HepG2 (cell line): ENCODE measurements around the gene CNPPD1. TPM values are rescaled to one million over a fixed set of nuclear protein-coding genes. Genes with fewer than 3 reads are reported as not detected.

Source experiments
- ATAC-seq: fragments of 200-7000 bp; cut with Tn5 transposase; 3 replicates; pipeline ENCODE4 v1.9.1; 2020; ENCODE audit warnings: mild to moderate bottlenecking, moderate library complexity
- BruUV-seq: library from RNA; stranded (reverse); fragments of 400-500 nt; replicated peaks from 2 replicates; lab custom pipeline; 2021; lab: Mats Ljungman, UMichigan
- CTCF ChIA-PET: fragments of 300-600 bp; formaldehyde crosslinking; extraction: SDS; loops from one replicate; lab custom pipeline; 2021; ENCODE audit warnings: low total read pairs, inconsistent platforms, low intra/inter-chr PET ratio; lab: Yijun Ruan, JAX
- POLR2A ChIA-PET: fragments of 350-600 bp; sonication (Branson Sonifier 250); formaldehyde crosslinking; loops from one replicate; lab custom pipeline; 2020; ENCODE audit warnings: antibody characterized with exemption, inconsistent platforms; lab: Yijun Ruan, JAX
- DNase-seq: peaks from one replicate; pipeline ENCODE4 v3.0.0-alpha.2; 2015; ENCODE audit warnings: low spot score
- FAIRE-seq: peaks from 3 replicates; lab custom pipeline; 2011; peaks lifted over from hg19 to GRCh38; lab: Jason Lieb, UNC
- H2AFZ ChIP-seq: one replicate; pipeline ENCODE4 v1.6.1; 2011; ENCODE audit warnings: low read length, inconsistent platforms
- H3K27ac ChIP-seq: fragments of 300-600 bp; 3 replicates; pipeline ENCODE4 v1.8.0; 2011; ENCODE audit warnings: mixed run types, mild to moderate bottlenecking, mixed read lengths, low read length, inconsistent platforms; ENCODE audit not compliant: insufficient read depth; ENCODE audit errors: extremely low read length
- H3K27me3 ChIP-seq, 2 experiments: fragments of 200-600 bp in 1 of 2; 2 replicates in 1 of 2; 3 replicates in 1 of 2; pipeline versions ENCODE4 v1.6.0 to v1.8.0; 2011; ENCODE audit warnings: low read length in 2 of 2, mild to moderate bottlenecking in 2 of 2, moderate library complexity in 2 of 2, inconsistent platforms in 1 of 2; ENCODE audit not compliant: insufficient read depth in 2 of 2, control insufficient read depth in 1 of 2
- H3K36me3 ChIP-seq, 2 experiments: fragments of 200-600 bp in 1 of 2; replicated peaks in 1 of 2; 2 replicates in 1 of 2; 3 replicates in 1 of 2; pipeline versions ENCODE4 v1.5.1 to v1.8.0; 2011; ENCODE audit warnings: low read length in 2 of 2, inconsistent platforms in 1 of 2; ENCODE audit not compliant: insufficient read depth in 2 of 2, control insufficient read depth in 1 of 2
- H3K4me1 ChIP-seq: 2 replicates; pipeline ENCODE4 v1.5.1; 2012; ENCODE audit warnings: low read length, inconsistent platforms; ENCODE audit not compliant: insufficient read depth
- H3K4me2 ChIP-seq: 2 replicates; pipeline ENCODE4 v1.6.0; 2011; ENCODE audit warnings: low read depth, low read length, inconsistent platforms
- H3K4me3 ChIP-seq, 3 experiments: fragments of 200-600 bp in 1 of 3; sonication (generic), shearing (Covaris generic) in 1 of 3; replicated peaks in 1 of 3; 2 replicates each; pipeline ENCODE4 v1.5.1; 2011 to 2016; ENCODE audit warnings: low read length in 3 of 3, inconsistent platforms in 2 of 3, low read depth in 2 of 3, mild to moderate bottlenecking in 2 of 3, control low read depth in 1 of 3, mixed read lengths in 1 of 3; ENCODE audit not compliant: insufficient read depth in 1 of 3
- H3K79me2 ChIP-seq: one replicate; pipeline ENCODE4 v1.6.1; 2011; ENCODE audit warnings: low read length, inconsistent platforms; ENCODE audit not compliant: insufficient read depth
- H3K9ac ChIP-seq: 2 replicates; pipeline ENCODE4 v1.6.0; 2011; ENCODE audit warnings: mild to moderate bottlenecking, low read depth, low read length, inconsistent platforms; ENCODE audit not compliant: insufficient read depth
- H3K9me3 ChIP-seq: 2 replicates; pipeline ENCODE4 v1.5.1; 2012; ENCODE audit warnings: mild to moderate bottlenecking, low read length
- H4K20me1 ChIP-seq: 2 replicates; pipeline ENCODE4 v1.6.0; 2011; ENCODE audit warnings: inconsistent platforms, mild to moderate bottlenecking, low read length, moderate library complexity; ENCODE audit not compliant: insufficient read depth
- RAD21 ChIP-seq: fragments of 450-650 bp; formaldehyde crosslinking; IDR thresholded peaks from 2 replicates; pipeline ENCODE4 v1.5.0; 2020; ENCODE audit warnings: mild to moderate bottlenecking
- TEAD3 ChIP-seq: optimal IDR thresholded peaks from 2 replicates; pipeline ENCODE3; 2016; ENCODE audit warnings: borderline replicate concordance
- ZFY ChIP-seq: sonication (generic); formaldehyde crosslinking; IDR thresholded peaks from 2 replicates; pipeline ENCODE4 v1.4.0; 2020; ENCODE audit warnings: missing genetic modification reagents
- ZMAT3 ChIP-seq: sonication (generic); formaldehyde crosslinking; conservative IDR thresholded peaks from 2 replicates; pipeline ENCODE4 v1.7.0; 2021; ENCODE audit warnings: missing genetic modification reagents
- ZNF274 ChIP-seq: sonication (generic); formaldehyde crosslinking; IDR thresholded peaks from 2 replicates; pipeline ENCODE4 v1.5.1; 2020; ENCODE audit warnings: mild to moderate bottlenecking, missing genetic modification reagents
- ZNF34 ChIP-seq: sonication (generic); formaldehyde crosslinking; IDR thresholded peaks from 2 replicates; pipeline ENCODE4 v1.4.0; 2020; ENCODE audit warnings: mild to moderate bottlenecking, missing genetic modification reagents, borderline replicate concordance
- ZNF598 ChIP-seq: sonication (generic); formaldehyde crosslinking; IDR thresholded peaks from 2 replicates; pipeline ENCODE4 v1.5.1; 2020; ENCODE audit warnings: mild to moderate bottlenecking, missing genetic modification reagents, borderline replicate concordance
- WGBS: methylation state at CpG from one replicate; pipeline ENCODE4 v1.1.6; 2017; ENCODE audit warnings: low lambda C conversion rate; 5-methylcytosine and 5-hydroxymethylcytosine counted together
- in situ Hi-C: cut with HindIII; loops from 2 replicates; pipeline ENCODE4 v1.10.0; 2017; ENCODE audit warnings: low pct_unique_long_range_greater_than_20kb; ENCODE audit not compliant: extremely low pct_ligation_motif_present
- intact Hi-C: fragments of 100-400 bp; cut with micrococcal nuclease; formaldehyde crosslinking; loops from one replicate; pipeline ENCODE4 v1.10.0; 2022; ENCODE audit not compliant: unreplicated experiment
- polyA plus RNA-seq, 8 experiments: library from polyadenylated mRNA; depleted of rRNA in 3 of 8; stranded (reverse) in 7 of 8; unstranded in 1 of 8; fragments of >200 nt; fragmentation: Illumina TruSeq in 4 of 8; extraction: Trizol in 4 of 8; gene quantifications; 2 replicates each; pipeline versions ENCODE4 v1.2.1 to v1.2.3, GENCODE V29; 2011 to 2016; ENCODE audit warnings: low read depth in 4 of 8, missing spikeins in 1 of 8, mixed read lengths in 1 of 8; ENCODE audit not compliant: insufficient read depth in 1 of 8
- total RNA-seq, 5 experiments: library from RNA; depleted of rRNA; stranded (reverse); fragments of >200 nt; fragmentation: Illumina TruSeq; extraction: Trizol; gene quantifications; 2 replicates each; pipeline ENCODE4 v1.2.3, GENCODE V29; 2016; ENCODE audit warnings: low read depth in 1 of 5
- TF ChIP-seq, protein P1 (sequence below): sonication (generic); formaldehyde crosslinking; IDR thresholded peaks from 2 replicates; pipeline ENCODE4 v1.4.0; 2020; ENCODE audit warnings: missing genetic modification reagents, mild to moderate bottlenecking, borderline replicate concordance
- TF ChIP-seq, protein P2 (sequence below): sonication (generic); formaldehyde crosslinking; IDR thresholded peaks from 2 replicates; pipeline ENCODE4 v1.5.1; 2020; ENCODE audit warnings: mild to moderate bottlenecking, missing genetic modification reagents, moderate library complexity
- TF ChIP-seq, protein P3 (sequence below): sonication (generic); formaldehyde crosslinking; IDR thresholded peaks from 2 replicates; pipeline ENCODE4 v1.4.0; 2020; ENCODE audit warnings: low read depth, missing genetic modification reagents
- TF ChIP-seq, protein P4 (sequence below): sonication (generic); formaldehyde crosslinking; IDR thresholded peaks from 2 replicates; pipeline ENCODE4 v1.5.1; 2020; ENCODE audit warnings: mild to moderate bottlenecking, moderate library complexity, missing genetic modification reagents

The CNPPD1 gene
- total and polyA plus RNA-seq, 2 of the 13 experiments (the other 11 are each of a cell fraction or from before 2014, with no cell fraction given) = 35.5 to 49.4 TPM

DNA sequence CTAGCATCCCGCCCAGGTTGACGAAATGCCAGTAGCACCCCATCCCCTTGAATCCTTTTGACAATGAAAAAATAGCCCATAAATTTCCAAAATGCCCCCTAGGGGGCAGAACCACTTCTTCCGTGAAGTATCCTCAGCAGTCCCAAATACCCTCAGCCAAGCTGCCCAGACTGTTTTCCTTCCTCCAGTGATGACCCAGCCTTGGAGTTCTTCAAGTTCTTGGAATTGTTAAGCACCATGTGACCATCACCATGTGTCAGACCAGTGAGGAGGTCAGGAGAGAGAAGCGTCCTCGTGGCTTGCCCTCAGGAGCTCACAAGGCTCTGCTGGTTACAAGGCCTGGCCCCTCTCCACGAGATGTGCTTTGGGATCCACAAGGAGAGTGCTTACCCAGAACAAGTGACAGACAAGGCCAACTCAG, 5.5 kb downstream of the CNPPD1 start:
- no peak overlapping the region for H3K4me2 ChIP-seq
- H3K79me2 ChIP-seq = peaks cover 8% of the 10 kb centered on the region
- ATAC-seq (peak; percentile 54), DNase-seq (peak; percentile 62), FAIRE-seq (peak; percentile 83)
- no peak overlapping the region for H2AFZ ChIP-seq
- BruUV-seq = no TSS peak
- H3K27me3 ChIP-seq = peaks cover 0 to 2% of the 10 kb centered on the region in 2 experiments; a peak in 1 of 5 replicates
- peaks cover 33% of the 10 kb centered on the region for H3K4me1 ChIP-seq
- intact Hi-C loops = loop anchor here (1.0 kb wide), 2 partner anchors 40 to 127 kb away; no protein-coding TSS in a partner anchor
- H3K9me3 ChIP-seq = no peaks in the 10 kb centered on the region
- no peaks in the 10 kb centered on the region for H4K20me1 ChIP-seq
- WGBS = 67% methylated on average over 6 of the region's 6 CpGs
- ChIA-PET POLR2A (interaction anchor here (0.8 to 10.4 kb wide), 7 partner anchors 11 to 216 kb away, joined by 3 to 227 read pairs (median 6); partner anchors contain the start of genes ANKZF1, ATG9A, DNPEP and GLB1L), CTCF (interaction anchor here (1.3 to 2.4 kb wide), 5 partner anchors 11 to 127 kb away, joined by 5 to 17 read pairs (median 11); partner anchors contain the start of gene NHEJ1)
- H3K27ac ChIP-seq = no peak overlapping the region
- H3K9ac ChIP-seq = no peak overlapping the region
- in situ Hi-C loops = loop anchor here (5.0 kb wide), 2 partner anchors 36 to 126 kb away; partner anchors contain the start of gene ZFAND2B
- peaks cover 7 to 23% of the 10 kb centered on the region in 2 experiments for H3K36me3 ChIP-seq
- H3K4me3 ChIP-seq = no peak overlapping the region
- peak; percentile 19; the same call in 1 of the 2 replicates for TF ChIP-seq ZFY (CRISPR knock-in tag)
- TF ChIP-seq, protein P1, sequence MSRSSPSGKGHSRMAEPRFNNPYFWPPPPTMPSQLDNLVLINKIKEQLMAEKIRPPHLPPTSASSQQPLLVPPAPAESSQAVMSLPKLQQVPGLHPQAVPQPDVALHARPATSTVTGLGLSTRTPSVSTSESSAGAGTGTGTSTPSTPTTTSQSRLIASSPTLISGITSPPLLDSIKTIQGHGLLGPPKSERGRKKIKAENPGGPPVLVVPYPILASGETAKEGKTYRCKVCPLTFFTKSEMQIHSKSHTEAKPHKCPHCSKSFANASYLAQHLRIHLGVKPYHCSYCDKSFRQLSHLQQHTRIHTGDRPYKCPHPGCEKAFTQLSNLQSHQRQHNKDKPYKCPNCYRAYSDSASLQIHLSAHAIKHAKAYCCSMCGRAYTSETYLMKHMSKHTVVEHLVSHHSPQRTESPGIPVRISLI (CRISPR knock-in tag) = 0 out of 2 replicates have a peak, but pooled peaks have one; percentile 33
- 0 out of 2 replicates have a peak, but pooled peaks have one; percentile 30 for TF ChIP-seq ZMAT3 (CRISPR knock-in tag)
- peak; percentile 36; the same call in 1 of the 2 replicates for TF ChIP-seq ZNF598 (CRISPR knock-in tag)
- 0 out of 2 replicates have a peak, but pooled peaks have one; percentile 24 for TF ChIP-seq ZNF274 (CRISPR knock-in tag)
- peak; percentile 23 for TF ChIP-seq TEAD3 (CRISPR knock-in tag)
- TF ChIP-seq, protein P2, sequence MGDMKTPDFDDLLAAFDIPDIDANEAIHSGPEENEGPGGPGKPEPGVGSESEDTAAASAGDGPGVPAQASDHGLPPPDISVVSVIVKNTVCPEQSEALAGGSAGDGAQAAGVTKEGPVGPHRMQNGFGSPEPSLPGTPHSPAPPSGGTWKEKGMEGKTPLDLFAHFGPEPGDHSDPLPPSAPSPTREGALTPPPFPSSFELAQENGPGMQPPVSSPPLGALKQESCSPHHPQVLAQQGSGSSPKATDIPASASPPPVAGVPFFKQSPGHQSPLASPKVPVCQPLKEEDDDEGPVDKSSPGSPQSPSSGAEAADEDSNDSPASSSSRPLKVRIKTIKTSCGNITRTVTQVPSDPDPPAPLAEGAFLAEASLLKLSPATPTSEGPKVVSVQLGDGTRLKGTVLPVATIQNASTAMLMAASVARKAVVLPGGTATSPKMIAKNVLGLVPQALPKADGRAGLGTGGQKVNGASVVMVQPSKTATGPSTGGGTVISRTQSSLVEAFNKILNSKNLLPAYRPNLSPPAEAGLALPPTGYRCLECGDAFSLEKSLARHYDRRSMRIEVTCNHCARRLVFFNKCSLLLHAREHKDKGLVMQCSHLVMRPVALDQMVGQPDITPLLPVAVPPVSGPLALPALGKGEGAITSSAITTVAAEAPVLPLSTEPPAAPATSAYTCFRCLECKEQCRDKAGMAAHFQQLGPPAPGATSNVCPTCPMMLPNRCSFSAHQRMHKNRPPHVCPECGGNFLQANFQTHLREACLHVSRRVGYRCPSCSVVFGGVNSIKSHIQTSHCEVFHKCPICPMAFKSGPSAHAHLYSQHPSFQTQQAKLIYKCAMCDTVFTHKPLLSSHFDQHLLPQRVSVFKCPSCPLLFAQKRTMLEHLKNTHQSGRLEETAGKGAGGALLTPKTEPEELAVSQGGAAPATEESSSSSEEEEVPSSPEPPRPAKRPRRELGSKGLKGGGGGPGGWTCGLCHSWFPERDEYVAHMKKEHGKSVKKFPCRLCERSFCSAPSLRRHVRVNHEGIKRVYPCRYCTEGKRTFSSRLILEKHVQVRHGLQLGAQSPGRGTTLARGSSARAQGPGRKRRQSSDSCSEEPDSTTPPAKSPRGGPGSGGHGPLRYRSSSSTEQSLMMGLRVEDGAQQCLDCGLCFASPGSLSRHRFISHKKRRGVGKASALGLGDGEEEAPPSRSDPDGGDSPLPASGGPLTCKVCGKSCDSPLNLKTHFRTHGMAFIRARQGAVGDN = peak; percentile 29; the same call in 1 of the 2 replicates
- TF ChIP-seq ZNF34 (CRISPR knock-in tag) = no peak
- TF ChIP-seq, protein P3, sequence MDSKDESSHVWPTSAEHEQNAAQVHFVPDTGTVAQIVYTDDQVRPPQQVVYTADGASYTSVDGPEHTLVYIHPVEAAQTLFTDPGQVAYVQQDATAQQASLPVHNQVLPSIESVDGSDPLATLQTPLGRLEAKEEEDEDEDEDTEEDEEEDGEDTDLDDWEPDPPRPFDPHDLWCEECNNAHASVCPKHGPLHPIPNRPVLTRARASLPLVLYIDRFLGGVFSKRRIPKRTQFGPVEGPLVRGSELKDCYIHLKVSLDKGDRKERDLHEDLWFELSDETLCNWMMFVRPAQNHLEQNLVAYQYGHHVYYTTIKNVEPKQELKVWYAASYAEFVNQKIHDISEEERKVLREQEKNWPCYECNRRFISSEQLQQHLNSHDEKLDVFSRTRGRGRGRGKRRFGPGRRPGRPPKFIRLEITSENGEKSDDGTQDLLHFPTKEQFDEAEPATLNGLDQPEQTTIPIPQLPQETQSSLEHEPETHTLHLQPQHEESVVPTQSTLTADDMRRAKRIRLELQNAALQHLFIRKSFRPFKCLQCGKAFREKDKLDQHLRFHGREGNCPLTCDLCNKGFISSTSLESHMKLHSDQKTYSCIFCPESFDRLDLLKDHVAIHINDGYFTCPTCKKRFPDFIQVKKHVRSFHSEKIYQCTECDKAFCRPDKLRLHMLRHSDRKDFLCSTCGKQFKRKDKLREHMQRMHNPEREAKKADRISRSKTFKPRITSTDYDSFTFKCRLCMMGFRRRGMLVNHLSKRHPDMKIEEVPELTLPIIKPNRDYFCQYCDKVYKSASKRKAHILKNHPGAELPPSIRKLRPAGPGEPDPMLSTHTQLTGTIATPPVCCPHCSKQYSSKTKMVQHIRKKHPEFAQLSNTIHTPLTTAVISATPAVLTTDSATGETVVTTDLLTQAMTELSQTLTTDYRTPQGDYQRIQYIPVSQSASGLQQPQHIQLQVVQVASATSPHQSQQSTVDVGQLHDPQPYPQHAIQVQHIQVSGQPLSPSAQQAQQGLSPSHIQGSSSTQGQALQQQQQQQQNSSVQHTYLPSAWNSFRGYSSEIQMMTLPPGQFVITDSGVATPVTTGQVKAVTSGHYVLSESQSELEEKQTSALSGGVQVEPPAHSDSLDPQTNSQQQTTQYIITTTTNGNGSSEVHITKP (CRISPR knock-in tag) = no peak
- peak; percentile 58 for TF ChIP-seq RAD21 (CRISPR knock-in tag)
- TF ChIP-seq, protein P4, sequence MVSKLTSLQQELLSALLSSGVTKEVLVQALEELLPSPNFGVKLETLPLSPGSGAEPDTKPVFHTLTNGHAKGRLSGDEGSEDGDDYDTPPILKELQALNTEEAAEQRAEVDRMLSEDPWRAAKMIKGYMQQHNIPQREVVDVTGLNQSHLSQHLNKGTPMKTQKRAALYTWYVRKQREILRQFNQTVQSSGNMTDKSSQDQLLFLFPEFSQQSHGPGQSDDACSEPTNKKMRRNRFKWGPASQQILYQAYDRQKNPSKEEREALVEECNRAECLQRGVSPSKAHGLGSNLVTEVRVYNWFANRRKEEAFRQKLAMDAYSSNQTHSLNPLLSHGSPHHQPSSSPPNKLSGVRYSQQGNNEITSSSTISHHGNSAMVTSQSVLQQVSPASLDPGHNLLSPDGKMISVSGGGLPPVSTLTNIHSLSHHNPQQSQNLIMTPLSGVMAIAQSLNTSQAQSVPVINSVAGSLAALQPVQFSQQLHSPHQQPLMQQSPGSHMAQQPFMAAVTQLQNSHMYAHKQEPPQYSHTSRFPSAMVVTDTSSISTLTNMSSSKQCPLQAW (CRISPR knock-in tag) = 0 out of 2 replicates have a peak, but pooled peaks have one; percentile 42
